B cell (primary cell): ENCODE measurements around the gene PDGFRB. TPM values are rescaled to one million over a fixed set of nuclear protein-coding genes. Genes with fewer than 3 reads are reported as not detected.

Source experiments
- ATAC-seq: fragments of 200-7000 bp; cut with Tn5 transposase; one replicate; pipeline ENCODE4 v1.10.0; 2021; ENCODE audit warnings: low read depth, mild to moderate bottlenecking, moderate number of reproducible peaks, moderate library complexity
- CTCF ChIA-PET: fragments of 350-600 bp; sonication (Branson Sonifier 250); formaldehyde crosslinking; loops from one replicate; lab custom pipeline; 2021; ENCODE audit warnings: antibody characterized with exemption, inconsistent platforms; lab: Charles Lee
- POLR2A ChIA-PET: fragments of 350-600 bp; sonication (Branson Sonifier 250); formaldehyde crosslinking; loops from one replicate; lab custom pipeline; 2021; ENCODE audit warnings: antibody characterized with exemption; lab: Charles Lee
- DNase-seq: peaks from one replicate; pipeline ENCODE4 v3.0.0; 2013
- H2AFZ ChIP-seq: 2 replicates; pipeline ENCODE4 v1.6.1; 2012; ENCODE audit warnings: mild to moderate bottlenecking, low read depth, low read length; ENCODE audit not compliant: insufficient read depth, poor library complexity, severe bottlenecking
- H3K27ac ChIP-seq, 2 donors: 1 replicate in 1 of 2; 2 replicates in 1 of 2; pipeline ENCODE4 v1.5.1; 2012 to 2013; ENCODE audit warnings: low read length in 2 of 2, mild to moderate bottlenecking in 2 of 2, moderate library complexity in 1 of 2
- H3K27me3 ChIP-seq, 4 experiments: fragments of 200-600 bp in 1 of 4; sonication (generic) in 1 of 4; replicated peaks in 1 of 4; 1 replicate in 2 of 4; 2 replicates in 2 of 4; pipeline versions ENCODE4 v1.6.1 to v1.7.0; 2013 to 2016; ENCODE audit warnings: low read length in 3 of 4, mild to moderate bottlenecking in 2 of 4, mixed read lengths in 1 of 4, moderate library complexity in 1 of 4; ENCODE audit not compliant: insufficient read depth in 4 of 4, control insufficient read depth in 3 of 4; ENCODE audit errors: control extremely low read depth in 1 of 4
- H3K36me3 ChIP-seq, 2 experiments: replicated peaks in 1 of 2; 1 replicate in 1 of 2; 2 replicates in 1 of 2; pipeline versions ENCODE4 v1.6.1 to v1.7.1; 2013; ENCODE audit warnings: low read length in 1 of 2; ENCODE audit not compliant: insufficient read depth in 2 of 2, control insufficient read depth in 1 of 2; ENCODE audit errors: control extremely low read depth in 1 of 2, extremely low read depth in 1 of 2
- H3K4me1 ChIP-seq, 2 donors: fragments of 200-600 bp in 1 of 2; sonication (generic) in 1 of 2; 1 replicate in 1 of 2; 2 replicates in 1 of 2; pipeline versions ENCODE4 v1.5.1 to v1.6.1; 2013 to 2017; ENCODE audit warnings: low read length in 2 of 2; ENCODE audit not compliant: control insufficient read depth in 2 of 2, insufficient read depth in 2 of 2
- H3K4me2 ChIP-seq: replicated peaks from 2 replicates; pipeline ENCODE3; 2012; ENCODE audit warnings: mild to moderate bottlenecking, low read depth, low read length; ENCODE audit not compliant: poor library complexity, severe bottlenecking
- H3K4me3 ChIP-seq, 5 experiments: fragments of 200-600 bp in 1 of 5; sonication (generic) in 1 of 5; 1 replicate in 3 of 5; 2 replicates in 2 of 5; pipeline versions ENCODE4 v1.5.1 to v1.7.0; 2011 to 2016; ENCODE audit warnings: low read length in 4 of 5, mild to moderate bottlenecking in 4 of 5, low read depth in 2 of 5, control low read depth in 1 of 5, moderate library complexity in 1 of 5; ENCODE audit not compliant: insufficient read depth in 1 of 5; ENCODE audit errors: control extremely low read depth in 1 of 5, extremely low read depth in 1 of 5
- H3K79me2 ChIP-seq: fragments of 200-600 bp; sonication (generic); one replicate; pipeline ENCODE4 v1.6.0; 2016; ENCODE audit warnings: low read length; ENCODE audit not compliant: control insufficient read depth, insufficient read depth
- H3K9ac ChIP-seq: fragments of 200-600 bp; sonication (generic); 2 replicates; pipeline ENCODE4 v1.6.1; 2017; ENCODE audit warnings: mild to moderate bottlenecking, low read length, moderate library complexity
- H3K9me3 ChIP-seq, 3 donors: one replicate each; pipeline versions ENCODE4 v1.6.1 to v1.7.1; 2013; ENCODE audit warnings: low read length in 2 of 3; ENCODE audit not compliant: control insufficient read depth in 2 of 3, insufficient read depth in 1 of 3; ENCODE audit errors: control extremely low read depth in 1 of 3
- H4K20me1 ChIP-seq: 2 replicates; pipeline ENCODE4 v1.6.0; 2012; ENCODE audit warnings: mild to moderate bottlenecking, low read length; ENCODE audit not compliant: insufficient read depth, control insufficient read depth, poor library complexity, severe bottlenecking
- H3K27ac Mint-ChIP-seq: one replicate; pipeline ENCODE4 v1.8.0; 2021; ENCODE audit warnings: mixed read lengths
- H3K27me3 Mint-ChIP-seq: one replicate; pipeline ENCODE4 v1.8.0; 2021; ENCODE audit warnings: mixed read lengths
- H3K4me1 Mint-ChIP-seq: one replicate; pipeline ENCODE4 v1.8.0; 2021; ENCODE audit warnings: mixed read lengths
- H3K4me3 Mint-ChIP-seq: one replicate; pipeline ENCODE4 v1.8.0; 2021; ENCODE audit warnings: mixed read lengths
- H3K9me3 Mint-ChIP-seq: one replicate; pipeline ENCODE4 v1.8.0; 2022; ENCODE audit warnings: mixed read lengths; ENCODE audit not compliant: insufficient read depth
- EZH2 ChIP-seq: IDR thresholded peaks from 2 replicates; pipeline ENCODE4 v1.6.1; 2012; ENCODE audit warnings: borderline replicate concordance, low read depth, mild to moderate bottlenecking, moderate library complexity, low read length; ENCODE audit not compliant: insufficient read depth, poor library complexity, severe bottlenecking
- WGBS: methylation state at CpG from one replicate; pipeline ENCODE4 v1.1.5; 2013; ENCODE audit warnings: missing lambda C conversion rate; ENCODE audit not compliant: insufficient coverage; 5-methylcytosine and 5-hydroxymethylcytosine counted together
- intact Hi-C: fragments of 100-400 bp; cut with micrococcal nuclease; formaldehyde crosslinking; loops from one replicate; pipeline ENCODE4 v1.10.0; 2022
- polyA plus RNA-seq: library from polyadenylated mRNA; depleted of rRNA; stranded (reverse); fragments of >200 nt; gene quantifications from 2 replicates; pipeline ENCODE4 v1.2.3, GENCODE V29; 2012
- total RNA-seq, 2 donors: library from RNA; stranded (reverse); fragments of 120-200 nt in 1 of 2; gene quantifications; 1 replicate in 1 of 2; 2 replicates in 1 of 2; pipeline versions ENCODE4 v1.2.3 to v1.2.4, GENCODE V29; 2013 to 2022
- TF ChIP-seq, protein P1 (sequence below): fragments of 200-600 bp; IDR thresholded peaks from one replicate; pipeline ENCODE4 v1.8.0; 2022; ENCODE audit warnings: antibody characterized with exemption, mild to moderate bottlenecking

PDGFRB gene
- total and polyA plus RNA-seq, 2 donors (not counting 1 experiment from before 2014, with no cell fraction given): 0.42 to 3.6 TPM

DNA sequence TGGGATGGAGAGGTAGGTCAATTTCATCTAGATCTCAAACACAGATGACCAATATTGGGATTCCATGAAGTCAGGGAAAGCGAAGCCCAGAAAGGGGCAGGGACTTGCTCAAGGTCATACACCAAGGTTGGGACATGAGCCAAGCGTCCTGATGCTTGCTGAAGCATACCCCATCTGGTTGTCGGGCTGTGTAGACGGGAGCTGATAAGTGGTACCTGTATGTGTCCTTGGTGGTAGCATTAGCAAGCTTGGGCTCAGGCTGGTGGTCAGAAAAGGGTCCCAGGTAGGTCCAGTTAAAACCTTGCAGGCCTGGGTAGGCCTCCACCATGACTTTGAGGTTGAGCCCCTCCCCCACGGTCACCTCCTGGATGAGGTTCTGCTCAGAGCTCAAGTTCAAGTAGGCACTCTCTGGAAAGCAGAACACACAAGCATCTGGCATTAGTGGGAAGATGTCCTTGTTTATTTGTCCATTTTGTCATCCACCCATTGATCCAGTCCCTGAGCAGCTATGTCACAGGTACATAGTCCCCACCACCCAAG is 82.5 kb downstream of the PDGFRB start:
- no peak for ATAC-seq
- intact Hi-C loops: no loop called here
- ChIA-PET CTCF (interaction anchor here (0.9 kb wide), 1 partner anchor 9 kb away, joined by 5 read pairs; no protein-coding TSS in a partner anchor), POLR2A (no interaction called here)
- Histone ChIP-seq H4K20me1 (no peaks in the 10 kb centered on the region), H3K27ac (no peak overlapping the region), H3K4me2 (no peak overlapping the region), H3K36me3 (no peaks in the 10 kb centered on the region), H3K79me2 (no peaks in the 10 kb centered on the region), H3K4me1 (no peaks in the 10 kb centered on the region), H3K9ac (no peak overlapping the region), H2AFZ (no peak overlapping the region), H3K27me3 (peaks cover 0 to 3% (median 0%) of the 10 kb centered on the region in 4 experiments), H3K9me3 (peaks cover 0 to 7% (median 3%) of the 10 kb centered on the region in 3 donors), H3K4me3 (no peak overlapping the region)
- no peak for TF ChIP-seq EZH2
- TF ChIP-seq, protein P1, sequence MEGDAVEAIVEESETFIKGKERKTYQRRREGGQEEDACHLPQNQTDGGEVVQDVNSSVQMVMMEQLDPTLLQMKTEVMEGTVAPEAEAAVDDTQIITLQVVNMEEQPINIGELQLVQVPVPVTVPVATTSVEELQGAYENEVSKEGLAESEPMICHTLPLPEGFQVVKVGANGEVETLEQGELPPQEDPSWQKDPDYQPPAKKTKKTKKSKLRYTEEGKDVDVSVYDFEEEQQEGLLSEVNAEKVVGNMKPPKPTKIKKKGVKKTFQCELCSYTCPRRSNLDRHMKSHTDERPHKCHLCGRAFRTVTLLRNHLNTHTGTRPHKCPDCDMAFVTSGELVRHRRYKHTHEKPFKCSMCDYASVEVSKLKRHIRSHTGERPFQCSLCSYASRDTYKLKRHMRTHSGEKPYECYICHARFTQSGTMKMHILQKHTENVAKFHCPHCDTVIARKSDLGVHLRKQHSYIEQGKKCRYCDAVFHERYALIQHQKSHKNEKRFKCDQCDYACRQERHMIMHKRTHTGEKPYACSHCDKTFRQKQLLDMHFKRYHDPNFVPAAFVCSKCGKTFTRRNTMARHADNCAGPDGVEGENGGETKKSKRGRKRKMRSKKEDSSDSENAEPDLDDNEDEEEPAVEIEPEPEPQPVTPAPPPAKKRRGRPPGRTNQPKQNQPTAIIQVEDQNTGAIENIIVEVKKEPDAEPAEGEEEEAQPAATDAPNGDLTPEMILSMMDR: no peak
- Mint-ChIP-seq H3K9me3 (no peaks in the 10 kb centered on the region), H3K4me1 (no peaks in the 10 kb centered on the region), H3K4me3 (no peak overlapping the region), H3K27me3 (no peaks in the 10 kb centered on the region), H3K27ac (no peak overlapping the region)
- no peak for DNase-seq
- WGBS: 86% methylated on average over 4 of the region's 5 CpGs

DNA sequence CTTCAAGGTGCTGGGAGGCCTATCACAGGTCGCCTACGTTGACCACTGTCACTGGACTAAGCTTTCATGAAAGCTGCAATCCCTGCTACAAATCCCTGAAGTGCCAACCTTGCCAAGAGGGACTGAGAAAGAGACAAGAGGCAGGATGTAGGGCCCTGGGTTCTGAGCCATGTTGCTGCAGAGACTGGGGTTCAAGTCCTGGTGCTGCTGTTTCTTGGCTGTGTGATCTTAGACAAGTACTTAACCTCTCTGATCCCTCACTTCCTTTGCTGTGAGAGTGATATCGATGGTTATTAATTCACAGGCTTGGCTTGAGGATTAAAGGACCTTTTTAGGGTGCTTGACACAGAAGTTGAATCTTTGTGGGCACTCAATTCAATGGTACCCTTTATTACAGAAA is 84.8 kb downstream of the PDGFRB start:
- Histone ChIP-seq H2AFZ (no peak overlapping the region), H3K36me3 (no peaks in the 10 kb centered on the region), H4K20me1 (no peaks in the 10 kb centered on the region), H3K9me3 (peaks cover 0 to 7% (median 3%) of the 10 kb centered on the region in 3 donors), H3K27me3 (no peaks in the 10 kb centered on the region), H3K4me1 (peaks cover 0 to 19% of the 10 kb centered on the region in 2 donors), H3K4me3 (no peak overlapping the region), H3K4me2 (no peak overlapping the region), H3K27ac (no peak overlapping the region), H3K79me2 (no peaks in the 10 kb centered on the region), H3K9ac (no peak overlapping the region)
- Mint-ChIP-seq H3K27ac (no peak overlapping the region), H3K9me3 (no peaks in the 10 kb centered on the region), H3K27me3 (no peaks in the 10 kb centered on the region), H3K4me3 (no peak overlapping the region), H3K4me1 (peaks cover 18% of the 10 kb centered on the region)
- ChIA-PET CTCF (no interaction called here), POLR2A (no interaction called here)
- TF ChIP-seq, protein P1: no peak
- no peak for ATAC-seq
- no peak for DNase-seq
- WGBS: 83% methylated on average over 2 of the region's 3 CpGs
- intact Hi-C loops: no loop called here
